T-helper 1 cell (primary cell): ENCODE measurements around the gene CYP2A6.

Source experiments
- DNase-seq, 5 donors: peaks; one replicate each; pipeline ENCODE4 v3.0.0-alpha.2; 2012 to 2020

CYP2A6 gene

DNA sequence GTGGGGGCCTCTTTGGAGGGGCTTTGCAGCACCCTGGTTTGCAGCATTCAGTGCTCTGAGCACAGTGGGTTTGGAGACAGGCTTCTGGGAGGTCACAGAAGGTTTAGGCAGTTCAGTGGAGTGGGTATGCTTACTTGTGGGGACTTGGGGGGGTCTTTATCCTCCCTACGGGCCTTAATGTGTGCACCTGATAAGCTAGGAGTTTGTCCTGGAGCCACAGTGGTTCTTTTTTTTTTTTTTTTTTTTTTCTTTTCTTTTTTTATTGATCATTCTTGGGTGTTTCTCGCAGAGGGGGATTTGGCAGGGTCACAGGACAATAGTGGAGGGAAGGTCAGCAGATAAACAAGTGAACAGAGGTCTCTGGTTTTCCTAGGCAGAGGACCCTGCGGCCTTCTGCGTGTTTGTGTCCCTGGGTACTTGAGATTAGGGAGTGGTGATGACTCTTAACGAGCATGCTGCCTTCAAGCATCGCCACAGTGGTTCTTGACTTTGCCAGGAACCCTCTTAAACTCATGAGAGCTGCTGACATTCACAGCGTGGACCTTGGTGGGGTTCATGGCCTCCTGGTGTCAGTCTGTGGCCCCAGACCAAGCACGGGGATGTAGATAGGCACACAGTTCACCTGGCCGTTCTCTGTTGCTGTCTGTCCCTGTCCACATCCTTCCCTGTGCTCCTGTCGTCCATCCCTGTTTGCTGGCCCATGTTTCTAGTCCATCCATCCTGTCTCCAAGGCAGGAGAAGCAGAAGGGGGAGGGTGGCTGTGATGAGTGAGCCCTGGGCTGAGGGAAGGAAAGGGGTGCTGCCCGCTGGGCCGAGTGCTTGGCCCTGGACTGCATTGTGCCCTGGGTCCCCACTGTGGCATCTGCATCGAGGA lies 48.6 kb downstream of the CYP2A6 start:
- no peak for DNase-seq

DNA sequence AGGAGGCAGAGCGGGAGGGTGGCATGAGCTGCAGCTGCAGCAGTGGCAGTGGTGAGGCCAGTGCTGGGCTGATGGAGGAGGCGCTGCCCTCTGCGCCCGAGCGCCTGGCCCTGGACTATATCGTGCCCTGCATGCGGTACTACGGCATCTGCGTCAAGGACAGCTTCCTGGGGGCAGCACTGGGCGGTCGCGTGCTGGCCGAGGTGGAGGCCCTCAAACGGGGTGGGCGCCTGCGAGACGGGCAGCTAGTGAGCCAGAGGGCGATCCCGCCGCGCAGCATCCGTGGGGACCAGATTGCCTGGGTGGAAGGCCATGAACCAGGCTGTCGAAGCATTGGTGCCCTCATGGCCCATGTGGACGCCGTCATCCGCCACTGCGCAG lies 49.3 kb downstream of the CYP2A6 start:
- no peak for DNase-seq

GRCh38 chr19:40800339-40800996 lies 49.8 kb downstream of the CYP2A6 start:
- DNase-seq = no peak

GRCh38 chr19:40799558-40800338 lies 50.5 kb downstream of the CYP2A6 start:
- no peak for DNase-seq

DNA sequence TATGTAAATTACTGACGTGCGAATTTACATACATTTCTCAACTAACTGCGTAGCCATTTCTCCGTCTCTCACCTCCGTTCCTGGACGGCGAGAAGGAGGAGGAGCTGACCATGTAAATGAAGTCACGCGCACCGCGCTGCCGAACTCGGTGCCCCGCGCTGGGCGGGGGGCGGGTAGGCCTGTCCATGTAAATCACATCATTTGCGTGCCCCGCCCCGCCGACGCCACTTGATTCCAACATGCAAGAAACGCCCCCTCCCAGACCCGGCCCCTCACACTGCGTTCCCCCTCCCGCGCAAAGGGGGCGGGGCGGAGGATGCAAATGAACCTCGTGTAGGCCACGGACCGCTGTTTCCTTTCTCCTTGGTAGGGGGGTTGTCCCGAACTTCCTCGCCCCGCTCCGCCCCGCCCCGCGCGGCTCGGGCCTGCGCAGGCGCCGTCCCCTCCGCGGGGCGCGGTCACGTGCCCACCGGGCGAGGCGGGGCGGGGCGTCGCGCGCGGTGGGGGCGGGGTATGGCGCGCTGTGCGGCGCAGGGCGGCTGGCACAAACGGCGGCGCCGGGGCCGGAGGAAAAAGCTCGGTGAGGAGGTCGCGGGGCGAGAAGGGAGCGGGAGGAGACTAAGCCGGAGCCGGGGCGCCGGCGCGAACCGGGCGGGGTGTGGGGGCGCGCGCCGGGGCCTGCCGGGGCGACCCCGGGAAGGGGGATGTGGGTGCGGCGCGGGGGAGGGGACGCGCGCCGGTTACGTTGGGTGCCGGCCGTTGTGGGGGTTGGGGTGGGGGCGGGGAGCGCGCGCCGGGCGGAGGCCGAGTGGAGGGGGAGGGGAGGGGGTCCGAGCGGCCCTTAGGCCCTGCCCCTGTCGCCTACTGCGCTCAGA lies 51.3 kb downstream of the CYP2A6 start, which contains the start of gene EGLN2:
TSS of gene EGLN2 (plus strand) at position 509 of the 875 bp plus-strand sequence. CDS start 1,382 bp downstream, outside the sequence.
- DNase-seq = peak; percentile 100

GRCh38 chr19:40797963-40798682 lies 52.1 kb downstream of the CYP2A6 start:
- peak; percentile 44 to 78 (median 59) for DNase-seq

GRCh38 chr19:40797166-40797962 lies 52.9 kb downstream of the CYP2A6 start:
- DNase-seq = no peak
